Measurements from ENCODE around the gene C12orf75. TPM values are rescaled to one million over a fixed set of nuclear protein-coding genes. Genes with fewer than 3 reads are reported as not detected.

C12orf75 gene
- total and polyA plus RNA-seq, 2 experiments from 2014 or later: 43.9 to 69.8 TPM

- Mint-ChIP-seq H3K4me3 (no peak overlapping the region), H3K36me3 (ENCODE audit: low read depth) (no peaks in the 10 kb centered on the region), H3K27ac (no peak overlapping the region), H3K4me1 (no peaks in the 10 kb centered on the region), H3K27me3 (ENCODE audit: insufficient read depth, low read depth, poor library complexity) (peaks cover 2% of the 10 kb centered on the region), H3K9me3 (no peaks in the 10 kb centered on the region)
- TF ChIP-seq CREB1 (CRISPR knock-in tag; IDR thresholded peaks at IDR 0.05; ENCODE audit: low read depth): no peak
- no peak for TF ChIP-seq ZNF331 (CRISPR knock-in tag; IDR thresholded peaks at IDR 0.05; ENCODE audit: low read depth)
- no peak for TF ChIP-seq POLR2AphosphoS5 (IDR thresholded peaks at IDR 0.05; ENCODE audit: low read depth)
- TF ChIP-seq REST (IDR thresholded peaks at IDR 0.05; ENCODE audit: unreplicated experiment): no peak
- no peak for TF ChIP-seq ZNF114 (CRISPR knock-in tag; IDR thresholded peaks at IDR 0.05)
- TF ChIP-seq ETS1 (IDR thresholded peaks at IDR 0.05): no peak
- TF ChIP-seq CTCF (conservative IDR thresholded peaks at IDR 0.05; ENCODE audit: low read depth in 2 of 2): no peak
- no peak for TF ChIP-seq STAT1 (IDR thresholded peaks at IDR 0.05; ENCODE audit: unreplicated experiment)
- TF ChIP-seq JUNB (IDR thresholded peaks at IDR 0.05; ENCODE audit: unreplicated experiment): no peak
- no peak for TF ChIP-seq EZH2phosphoT487 (IDR thresholded peaks at IDR 0.05; ENCODE audit: unreplicated experiment)
- TF ChIP-seq EZH2 (IDR thresholded peaks at IDR 0.05; ENCODE audit: low read depth, unreplicated experiment): no peak
- no peak for TF ChIP-seq ZNF462 (CRISPR knock-in tag; IDR thresholded peaks at IDR 0.05)
- no peak for TF ChIP-seq NANOG (IDR thresholded peaks at IDR 0.05; ENCODE audit: borderline replicate concordance)
- Histone ChIP-seq H2AFZ (no peak overlapping the region), H3K27ac (ENCODE audit: low read depth) (no peak overlapping the region), H3F3A (replicated peaks; ENCODE audit: low read depth) (no peaks in the 10 kb centered on the region), H3K4me1 (ENCODE audit: insufficient read depth) (no peaks in the 10 kb centered on the region), H3K9me2 (ENCODE audit: insufficient read depth) (no peaks in the 10 kb centered on the region), H3K4me3 (no peak overlapping the region), H3K27me3 (ENCODE audit: insufficient read depth) (no peaks in the 10 kb centered on the region), H4K20me1 (replicated peaks; ENCODE audit: insufficient read depth) (no peaks in the 10 kb centered on the region), H3K79me2 (replicated peaks; ENCODE audit: insufficient read depth) (no peaks in the 10 kb centered on the region), H3K36me3 (ENCODE audit: insufficient read depth) (no peaks in the 10 kb centered on the region), H3K4me2 (no peak overlapping the region)
- no peak for DNase-seq (ENCODE audit: low spot score)
- ATAC-seq: no peak
Measured at GRCh38 chr12:105391231-105391630, 60.7 kb downstream of the C12orf75 start.

Data from GM23338 (cell line).